IMR-90 (cell line): ENCODE data around the gene TCTA. TPM values are rescaled to one million over a fixed set of nuclear protein-coding genes. Genes with fewer than 3 reads are reported as not detected.

Experiments used
- ATAC-seq: fragments of 200-7000 bp; cut with Tn5 transposase; 2 replicates; pipeline ENCODE4 v1.9.1; 2020; ENCODE audit warnings: low read depth, mild to moderate bottlenecking, moderate library complexity
- BruUV-seq: library from RNA; stranded (reverse); fragments of 400-500 nt; replicated peaks from 2 replicates; lab custom pipeline; 2021; lab: Mats Ljungman, UMichigan
- CTCF ChIA-PET: fragments of 300-600 bp; formaldehyde crosslinking; extraction: SDS; loops from one replicate; lab custom pipeline; 2021; ENCODE audit warnings: antibody characterized with exemption; lab: Yijun Ruan, JAX
- POLR2A ChIA-PET: fragments of 300-600 bp; sonication (Branson Sonifier 250); formaldehyde crosslinking; loops from one replicate; lab custom pipeline; 2022; ENCODE audit warnings: antibody characterized with exemption; ENCODE audit not compliant: unreplicated experiment; lab: Charles Lee
- DNase-seq: peaks from one replicate; pipeline ENCODE4 v3.0.0; 2013
- H2AFZ ChIP-seq: replicated peaks from 2 replicates; pipeline ENCODE3; 2013; ENCODE audit warnings: low read length, mild to moderate bottlenecking; ENCODE audit not compliant: poor library complexity
- H2AK5ac ChIP-seq: 2 replicates; pipeline ENCODE4 v1.6.1; 2013; ENCODE audit warnings: low read depth, low read length, inconsistent platforms
- H2AK9ac ChIP-seq: replicated peaks from 2 replicates; pipeline ENCODE3; 2013; ENCODE audit warnings: mild to moderate bottlenecking, low read depth, low read length, moderate library complexity; ENCODE audit not compliant: poor library complexity
- H2BK120ac ChIP-seq: 2 replicates; pipeline ENCODE4 v1.6.1; 2013; ENCODE audit warnings: low read depth, low read length, inconsistent platforms
- H2BK15ac ChIP-seq: 3 replicates; pipeline ENCODE4 v1.6.1; 2013; ENCODE audit warnings: low read depth, low read length, inconsistent platforms
- H2BK20ac ChIP-seq: 2 replicates; pipeline ENCODE4 v1.6.1; 2013; ENCODE audit warnings: low read depth, mild to moderate bottlenecking, inconsistent platforms, low read length, moderate library complexity
- H2BK5ac ChIP-seq: 2 replicates; pipeline ENCODE4 v1.6.1; 2013; ENCODE audit warnings: mild to moderate bottlenecking, low read depth, low read length, inconsistent platforms; ENCODE audit not compliant: poor library complexity, severe bottlenecking
- H3K14ac ChIP-seq: replicated peaks from 2 replicates; pipeline ENCODE4 v1.6.1; 2013; ENCODE audit warnings: low read depth, low read length, inconsistent platforms
- H3K18ac ChIP-seq: 2 replicates; pipeline ENCODE4 v1.6.1; 2013; ENCODE audit warnings: low read depth, low read length, control low read depth
- H3K23ac ChIP-seq: 2 replicates; pipeline ENCODE4 v1.6.1; 2013; ENCODE audit warnings: low read depth, low read length, inconsistent platforms
- H3K27ac ChIP-seq: 2 replicates; pipeline ENCODE4 v1.5.1; 2013; ENCODE audit warnings: mild to moderate bottlenecking, control low read depth, low read length; ENCODE audit not compliant: insufficient read depth
- H3K27me3 ChIP-seq: 2 replicates; pipeline ENCODE4 v1.6.1; 2013; ENCODE audit warnings: low read length; ENCODE audit not compliant: control insufficient read depth, insufficient read depth
- H3K36me3 ChIP-seq: 2 replicates; pipeline ENCODE4 v1.6.1; 2013; ENCODE audit warnings: low read length, mixed read lengths; ENCODE audit not compliant: control insufficient read depth, insufficient read depth
- H3K4ac ChIP-seq: 2 replicates; pipeline ENCODE4 v1.6.1; 2013; ENCODE audit warnings: low read depth, low read length, inconsistent platforms
- H3K4me1 ChIP-seq: 2 replicates; pipeline ENCODE4 v1.6.1; 2013; ENCODE audit warnings: low read length, mixed read lengths; ENCODE audit not compliant: control insufficient read depth, insufficient read depth
- H3K4me2 ChIP-seq: 2 replicates; pipeline ENCODE4 v1.6.1; 2013; ENCODE audit warnings: low read depth, mild to moderate bottlenecking, control low read depth, low read length, moderate library complexity
- H3K4me3 ChIP-seq: 2 replicates; pipeline ENCODE4 v1.5.1; 2013; ENCODE audit warnings: low read depth, mild to moderate bottlenecking, control low read depth, low read length, moderate library complexity; ENCODE audit not compliant: insufficient read depth
- H3K56ac ChIP-seq: 2 replicates; pipeline ENCODE4 v1.6.1; 2013; ENCODE audit warnings: low read length, inconsistent platforms; ENCODE audit not compliant: insufficient read depth; ENCODE audit errors: extremely low read depth
- H3K79me1 ChIP-seq, 2 experiments: 2 replicates each; pipeline ENCODE4 v1.6.1; 2013; ENCODE audit warnings: low read length in 2 of 2, inconsistent platforms in 1 of 2, low read depth in 1 of 2
- H3K9ac ChIP-seq: 2 replicates; pipeline ENCODE4 v1.6.1; 2013; ENCODE audit warnings: low read depth, low read length, control low read depth
- H3K9me1 ChIP-seq: 2 replicates; pipeline ENCODE4 v1.6.1; 2013; ENCODE audit warnings: low read length, inconsistent platforms; ENCODE audit not compliant: insufficient read depth
- H3K9me3 ChIP-seq: 2 replicates; pipeline ENCODE4 v1.6.1; 2013; ENCODE audit warnings: low read length; ENCODE audit not compliant: control insufficient read depth, insufficient read depth
- H4K20me1 ChIP-seq: 2 replicates; pipeline ENCODE4 v1.6.1; 2013; ENCODE audit warnings: low read length, inconsistent platforms; ENCODE audit not compliant: insufficient read depth
- H4K5ac ChIP-seq: 2 replicates; pipeline ENCODE4 v1.6.1; 2013; ENCODE audit warnings: mild to moderate bottlenecking, low read depth, low read length, control low read depth
- H4K8ac ChIP-seq, 2 experiments: 2 replicates each; pipeline ENCODE4 v1.6.1; 2013; ENCODE audit warnings: low read depth in 2 of 2, low read length in 2 of 2, control low read depth in 1 of 2, inconsistent platforms in 1 of 2
- H4K91ac ChIP-seq: 2 replicates; pipeline ENCODE4 v1.6.1; 2013; ENCODE audit warnings: low read depth, low read length, inconsistent platforms; ENCODE audit not compliant: insufficient read depth
- CEBPB ChIP-seq: IDR thresholded peaks from 2 replicates; pipeline ENCODE4 v1.6.1; 2012; ENCODE audit warnings: low read depth, low read length, improper control_type of control experiment
- CHD1 ChIP-seq: IDR thresholded peaks from 2 replicates; pipeline ENCODE4 v1.6.1; 2012; ENCODE audit warnings: low read depth, low read length, improper control_type of control experiment
- CTCF ChIP-seq: conservative IDR thresholded peaks from 2 replicates; pipeline ENCODE4 v1.5.1; 2012; ENCODE audit warnings: mild to moderate bottlenecking, low read depth, low read length, improper control_type of control experiment
- ELK1 ChIP-seq: fragments of 150-350 bp; IDR thresholded peaks from 2 replicates; pipeline ENCODE4 v1.6.1; 2016; ENCODE audit warnings: low read depth, mild to moderate bottlenecking, low read length, moderate library complexity, borderline replicate concordance
- MAFK ChIP-seq: IDR thresholded peaks from 2 replicates; pipeline ENCODE4 v1.6.1; 2012; ENCODE audit warnings: low read depth, low read length, improper control_type of control experiment
- MAZ ChIP-seq: IDR thresholded peaks from 2 replicates; pipeline ENCODE4 v1.6.1; 2012; ENCODE audit warnings: low read depth, mild to moderate bottlenecking, low read length, improper control_type of control experiment, moderate library complexity, borderline replicate concordance
- MXI1 ChIP-seq: IDR thresholded peaks from 2 replicates; pipeline ENCODE4 v1.6.1; 2012; ENCODE audit warnings: low read depth, mild to moderate bottlenecking, low read length, moderate library complexity, borderline replicate concordance
- NFE2L2 ChIP-seq: fragments of 150-350 bp; IDR thresholded peaks from 2 replicates; pipeline ENCODE4 v1.6.1; 2016; ENCODE audit warnings: low read depth, mild to moderate bottlenecking, low read length
- RAD21 ChIP-seq: IDR thresholded peaks from 2 replicates; pipeline ENCODE4 v1.6.1; 2012; ENCODE audit warnings: low read length, improper control_type of control experiment
- RCOR1 ChIP-seq: IDR thresholded peaks from 2 replicates; pipeline ENCODE4 v1.6.1; 2012; ENCODE audit warnings: mild to moderate bottlenecking, low read length, improper control_type of control experiment; ENCODE audit not compliant: insufficient replicate concordance
- RFX5 ChIP-seq: IDR thresholded peaks from 2 replicates; pipeline ENCODE4 v1.8.0; 2012; ENCODE audit warnings: low read depth, mild to moderate bottlenecking, low read length, moderate library complexity
- SMC3 ChIP-seq: fragments of 150-350 bp; IDR thresholded peaks from 2 replicates; pipeline ENCODE4 v1.6.1; 2016; ENCODE audit warnings: low read depth, mild to moderate bottlenecking, antibody characterized with exemption, low read length, moderate library complexity
- USF2 ChIP-seq: fragments of 150-350 bp; IDR thresholded peaks from 2 replicates; pipeline ENCODE4 v1.6.1; 2017; ENCODE audit warnings: mild to moderate bottlenecking, antibody characterized with exemption, low read length, low read depth
- WGBS, 2 experiments: methylation state at CpG; one replicate each; pipeline versions ENCODE4 v1.1.5 to v1.1.7; 2013; ENCODE audit warnings: missing lambda C conversion rate in 2 of 2; ENCODE audit not compliant: insufficient read length in 1 of 2; ENCODE audit errors: extremely low coverage in 2 of 2; 5-methylcytosine and 5-hydroxymethylcytosine counted together
- dilution Hi-C: fragments of 300-500 bp; cut with HindIII; formaldehyde crosslinking; loops from one replicate; pipeline ENCODE4 v1.14.3; 2018; ENCODE audit warnings: low sequenced_read_pairs; ENCODE audit not compliant: unreplicated experiment
- in situ Hi-C: fragments of 300-500 bp; cut with MboI; formaldehyde crosslinking; loops from 3 replicates; pipeline ENCODE4 v1.14.3; 2019; ENCODE audit warnings: low sequenced_read_pairs, inconsistent platforms, mixed read lengths
- intact Hi-C: fragments of 100-400 bp; cut with micrococcal nuclease; formaldehyde crosslinking; loops from 2 replicates; pipeline ENCODE4 v1.10.0; 2022
- polyA plus RNA-seq, 3 experiments: library from polyadenylated mRNA; depleted of rRNA; stranded (reverse); fragments of >200 nt; gene quantifications; 2 replicates each; pipeline ENCODE4 v1.2.3, GENCODE V29; 2012; ENCODE audit warnings: low replicate concordance in 1 of 3
- total RNA-seq: library from RNA; depleted of rRNA; stranded (reverse); fragments of >200 nt; gene quantifications from 2 replicates; pipeline ENCODE4 v1.2.3, GENCODE V29; 2012

TCTA gene
- total and polyA plus RNA-seq, 2 of the 4 experiments (the other 2 are of a cell fraction), result 15.1 to 46.6 TPM

DNA sequence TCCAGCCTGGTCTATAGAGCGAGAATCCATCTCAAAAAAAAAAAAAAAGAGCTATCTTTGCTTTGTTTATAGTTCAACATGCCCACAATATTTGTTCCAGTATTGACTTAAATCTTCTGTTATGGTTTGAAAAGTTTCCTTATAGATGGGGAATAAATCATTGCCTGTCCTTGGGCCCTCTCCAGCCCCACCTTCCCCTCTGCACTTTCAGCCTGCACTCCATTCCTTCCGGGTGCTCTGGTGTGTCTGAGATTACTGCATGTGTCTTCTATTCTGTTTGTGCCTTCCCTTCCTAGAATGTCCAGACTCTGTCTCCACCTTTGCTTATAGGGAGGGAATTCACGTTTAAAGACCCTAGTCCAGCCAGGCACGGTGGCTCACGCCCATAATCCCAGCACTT, 28.8 kb upstream of the TCTA start:
- Histone ChIP-seq H3K14ac (no peak overlapping the region), H3K56ac (no peak overlapping the region), H3K79me1 (peaks cover 0 to 48% of the 10 kb centered on the region in 2 experiments; a peak in 3 of 4 replicates), H3K4ac (no peak overlapping the region), H2BK15ac (no peak overlapping the region), H2BK5ac (no peak overlapping the region), H2AK9ac (no peak overlapping the region), H2AK5ac (no peak overlapping the region), H4K8ac (no peak overlapping the region), H3K18ac (no peak overlapping the region), H4K5ac (no peak overlapping the region), H4K20me1 (peaks cover 98% of the 10 kb centered on the region), H3K4me1 (peaks cover 8% of the 10 kb centered on the region), H3K27me3 (no peaks in the 10 kb centered on the region), H3K4me2 (no peak overlapping the region), H4K91ac (no peak overlapping the region), H2BK120ac (no peak overlapping the region), H3K23ac (no peak overlapping the region), H2AFZ (no peak overlapping the region), H3K9ac (no peak overlapping the region), H3K27ac (no peak overlapping the region), H3K4me3 (no peak overlapping the region), H2BK20ac (no peak overlapping the region), H3K9me1 (peaks cover 14% of the 10 kb centered on the region), H3K36me3 (peaks cover 6% of the 10 kb centered on the region; the same call in 1 of the 2 replicates), H3K9me3 (no peaks in the 10 kb centered on the region)
- 86% methylated on average over 3 of the region's 5 CpGs; no CpG with 5 or more reads in 1 of the 2 experiments for WGBS, 2 experiments
- dilution Hi-C loops (no loop called here), in situ Hi-C loops (no loop called here), intact Hi-C loops (no loop called here)
- DNase-seq, result no peak
- TF ChIP-seq MAZ (no peak), CEBPB (no peak), RAD21 (no peak), SMC3 (no peak), CHD1 (no peak), CTCF (no peak), ELK1 (no peak), MAFK (no peak), MXI1 (no peak), RCOR1 (no peak), NFE2L2 (no peak), RFX5 (no peak), USF2 (no peak)
- ATAC-seq, result no peak
- CTCF ChIA-PET, result no interaction called here
- POLR2A ChIA-PET, result interaction anchor here (0.6 kb wide), 1 partner anchor 25 kb away, joined by 3 read pairs; no protein-coding TSS in a partner anchor
- BruUV-seq, result no TSS peak
